AG09309 (cell line): Measurements from ENCODE around the gene GAB1.

Experiments
- DNase-seq: peaks from one replicate; pipeline ENCODE4 v3.0.0-alpha.2; 2010; ENCODE audit warnings: low read depth
- H3K4me3 ChIP-seq: 2 replicates; pipeline ENCODE4 v1.5.1; 2011; ENCODE audit warnings: mild to moderate bottlenecking, low read depth, low read length, moderate library complexity; ENCODE audit not compliant: control insufficient read depth
- CTCF ChIP-seq: IDR thresholded peaks from 2 replicates; pipeline ENCODE4 v1.5.1; 2011; ENCODE audit warnings: mild to moderate bottlenecking, low read depth, low read length, inconsistent platforms; ENCODE audit not compliant: insufficient read depth, control insufficient read depth; ENCODE audit errors: missing control alignments

GAB1 gene

GRCh38 chr4:143412420-143412758 is 75.7 kb downstream of the GAB1 start:
- no peak overlapping the region for H3K4me3 ChIP-seq
- no peak for DNase-seq
- no peak for TF ChIP-seq CTCF

GRCh38 chr4:143417679-143418403 is 81.2 kb downstream of the GAB1 start:
- no peak for TF ChIP-seq CTCF
- no peak for DNase-seq
- no peak overlapping the region for H3K4me3 ChIP-seq

GRCh38 chr4:143420227-143420626 is 83.6 kb downstream of the GAB1 start:
- DNase-seq: no peak
- H3K4me3 ChIP-seq: no peak overlapping the region
- TF ChIP-seq CTCF: no peak

- no peak overlapping the region for H3K4me3 ChIP-seq
- DNase-seq: no peak
- no peak for TF ChIP-seq CTCF
These were observed 84.9 kb downstream of the GAB1 start for GRCh38 chr4:143421609-143422008.

GRCh38 chr4:143424276-143424675 is 87.6 kb downstream of the GAB1 start:
- no peak for TF ChIP-seq CTCF
- DNase-seq: no peak
- H3K4me3 ChIP-seq: no peak overlapping the region

- DNase-seq: no peak
- no peak for TF ChIP-seq CTCF
- no peak overlapping the region for H3K4me3 ChIP-seq
These were observed 95.0 kb downstream of the GAB1 start for GRCh38 chr4:143431526-143432257.
